Neuron (in vitro differentiated cells): ENCODE results near the gene PTPN1.

Source experiments
- H2AFZ ChIP-seq: one replicate; pipeline ENCODE4 v1.6.1; 2013; ENCODE audit warnings: low read depth, mild to moderate bottlenecking, inconsistent platforms, low read length, moderate library complexity
- H3K27me3 ChIP-seq: one replicate; pipeline ENCODE4 v1.6.1; 2013; ENCODE audit warnings: low read length; ENCODE audit not compliant: insufficient read depth
- H3K36me3 ChIP-seq: one replicate; pipeline ENCODE4 v1.6.1; 2013; ENCODE audit warnings: low read length; ENCODE audit not compliant: insufficient read depth
- H3K4me1 ChIP-seq: one replicate; pipeline ENCODE4 v1.6.1; 2013; ENCODE audit warnings: low read length; ENCODE audit not compliant: insufficient read depth
- H3K4me3 ChIP-seq: 2 replicates; pipeline ENCODE4 v1.5.1; 2013; ENCODE audit warnings: mild to moderate bottlenecking, low read length, moderate library complexity
- H3K9me3 ChIP-seq: one replicate; pipeline ENCODE4 v1.6.1; 2013; ENCODE audit warnings: low read length

Gene PTPN1

GRCh38 chr20:50578061-50578777 lies 68.0 kb downstream of the PTPN1 start:
- H3K36me3 ChIP-seq = peaks cover 72% of the 10 kb centered on the region

GRCh38 chr20:50578778-50579165 lies 68.6 kb downstream of the PTPN1 start:
- no peak overlapping the region for H3K4me3 ChIP-seq
- H3K4me1 ChIP-seq = peaks cover 4% of the 10 kb centered on the region
- H3K27me3 ChIP-seq = no peaks in the 10 kb centered on the region
- H3K36me3 ChIP-seq = peaks cover 78% of the 10 kb centered on the region
- no peaks in the 10 kb centered on the region for H3K9me3 ChIP-seq
- no peak overlapping the region for H2AFZ ChIP-seq

More at GRCh38 chr20:50578061-50578777, 68.0 kb downstream of the PTPN1 start:
- no peak overlapping the region for H2AFZ ChIP-seq
- H3K9me3 ChIP-seq = no peaks in the 10 kb centered on the region
- H3K4me1 ChIP-seq = peaks cover 9% of the 10 kb centered on the region
- H3K4me3 ChIP-seq = no peak overlapping the region
- H3K27me3 ChIP-seq = no peaks in the 10 kb centered on the region

GRCh38 chr20:50579511-50579910 lies 69.3 kb downstream of the PTPN1 start:
- peaks cover 78% of the 10 kb centered on the region for H3K36me3 ChIP-seq
- H3K4me1 ChIP-seq = no peaks in the 10 kb centered on the region
- H3K27me3 ChIP-seq = no peaks in the 10 kb centered on the region
- no peak overlapping the region for H3K4me3 ChIP-seq
- no peaks in the 10 kb centered on the region for H3K9me3 ChIP-seq
- no peak overlapping the region for H2AFZ ChIP-seq

GRCh38 chr20:50580016-50580747 lies 70.0 kb downstream of the PTPN1 start:
- no peaks in the 10 kb centered on the region for H3K9me3 ChIP-seq
- H2AFZ ChIP-seq = no peak overlapping the region
- no peaks in the 10 kb centered on the region for H3K4me1 ChIP-seq
- H3K36me3 ChIP-seq = peaks cover 74% of the 10 kb centered on the region
- no peaks in the 10 kb centered on the region for H3K27me3 ChIP-seq
- H3K4me3 ChIP-seq = no peak overlapping the region

GRCh38 chr20:50580842-50581544 lies 70.8 kb downstream of the PTPN1 start:
- Histone ChIP-seq H3K4me3 (no peak overlapping the region), H2AFZ (no peak overlapping the region), H3K36me3 (peaks cover 77% of the 10 kb centered on the region), H3K27me3 (no peaks in the 10 kb centered on the region), H3K9me3 (no peaks in the 10 kb centered on the region), H3K4me1 (no peaks in the 10 kb centered on the region)

GRCh38 chr20:50582092-50582491 lies 71.9 kb downstream of the PTPN1 start:
- Histone ChIP-seq H3K4me1 (no peaks in the 10 kb centered on the region), H3K36me3 (peaks cover 82% of the 10 kb centered on the region), H3K27me3 (no peaks in the 10 kb centered on the region), H3K4me3 (no peak overlapping the region), H2AFZ (no peak overlapping the region), H3K9me3 (no peaks in the 10 kb centered on the region)

- Histone ChIP-seq H3K36me3 (peaks cover 82% of the 10 kb centered on the region), H2AFZ (no peak overlapping the region)
Observed at GRCh38 chr20:50582591-50583234, 72.5 kb downstream of the PTPN1 start.

GRCh38 chr20:50583442-50584150 lies 73.4 kb downstream of the PTPN1 start:
- peaks cover 74% of the 10 kb centered on the region for H3K36me3 ChIP-seq
- no peak overlapping the region for H2AFZ ChIP-seq
- no peaks in the 10 kb centered on the region for H3K4me1 ChIP-seq
- no peaks in the 10 kb centered on the region for H3K9me3 ChIP-seq
- no peak overlapping the region for H3K4me3 ChIP-seq
- no peaks in the 10 kb centered on the region for H3K27me3 ChIP-seq

More at GRCh38 chr20:50582591-50583234, 72.5 kb downstream of the PTPN1 start:
- H3K9me3 ChIP-seq = no peaks in the 10 kb centered on the region
- no peaks in the 10 kb centered on the region for H3K27me3 ChIP-seq
- H3K4me3 ChIP-seq = no peak overlapping the region
- H3K4me1 ChIP-seq = no peaks in the 10 kb centered on the region

- Histone ChIP-seq H3K4me1 (no peaks in the 10 kb centered on the region), H3K9me3 (no peaks in the 10 kb centered on the region), H3K4me3 (no peak overlapping the region), H3K36me3 (peaks cover 64% of the 10 kb centered on the region), H2AFZ (no peak overlapping the region), H3K27me3 (no peaks in the 10 kb centered on the region)
Observed at GRCh38 chr20:50584687-50585086, 74.5 kb downstream of the PTPN1 start.

GRCh38 chr20:50585214-50585613 lies 75.0 kb downstream of the PTPN1 start:
- Histone ChIP-seq H3K9me3 (no peaks in the 10 kb centered on the region), H3K36me3 (peaks cover 60% of the 10 kb centered on the region), H3K27me3 (no peaks in the 10 kb centered on the region), H3K4me1 (no peaks in the 10 kb centered on the region), H2AFZ (no peak overlapping the region), H3K4me3 (no peak overlapping the region)

GRCh38 chr20:50585678-50586077 lies 75.5 kb downstream of the PTPN1 start:
- no peaks in the 10 kb centered on the region for H3K4me1 ChIP-seq
- no peaks in the 10 kb centered on the region for H3K27me3 ChIP-seq
- peaks cover 56% of the 10 kb centered on the region for H3K36me3 ChIP-seq

GRCh38 chr20:50586531-50587232 lies 76.5 kb downstream of the PTPN1 start:
- H3K4me1 ChIP-seq = no peaks in the 10 kb centered on the region
- no peak overlapping the region for H2AFZ ChIP-seq
- H3K36me3 ChIP-seq = peaks cover 47% of the 10 kb centered on the region
- no peaks in the 10 kb centered on the region for H3K27me3 ChIP-seq
- no peaks in the 10 kb centered on the region for H3K9me3 ChIP-seq
- H3K4me3 ChIP-seq = no peak overlapping the region

More at GRCh38 chr20:50585678-50586077, 75.5 kb downstream of the PTPN1 start:
- H3K4me3 ChIP-seq = no peak overlapping the region
- H2AFZ ChIP-seq = no peak overlapping the region
- no peaks in the 10 kb centered on the region for H3K9me3 ChIP-seq
